8988T (cell line): Measurements from ENCODE around the gene OTX2.

ENCODE experiments used
- DNase-seq: peaks from one replicate; pipeline ENCODE4 v3.0.0; 2011

The OTX2 gene

DNA sequence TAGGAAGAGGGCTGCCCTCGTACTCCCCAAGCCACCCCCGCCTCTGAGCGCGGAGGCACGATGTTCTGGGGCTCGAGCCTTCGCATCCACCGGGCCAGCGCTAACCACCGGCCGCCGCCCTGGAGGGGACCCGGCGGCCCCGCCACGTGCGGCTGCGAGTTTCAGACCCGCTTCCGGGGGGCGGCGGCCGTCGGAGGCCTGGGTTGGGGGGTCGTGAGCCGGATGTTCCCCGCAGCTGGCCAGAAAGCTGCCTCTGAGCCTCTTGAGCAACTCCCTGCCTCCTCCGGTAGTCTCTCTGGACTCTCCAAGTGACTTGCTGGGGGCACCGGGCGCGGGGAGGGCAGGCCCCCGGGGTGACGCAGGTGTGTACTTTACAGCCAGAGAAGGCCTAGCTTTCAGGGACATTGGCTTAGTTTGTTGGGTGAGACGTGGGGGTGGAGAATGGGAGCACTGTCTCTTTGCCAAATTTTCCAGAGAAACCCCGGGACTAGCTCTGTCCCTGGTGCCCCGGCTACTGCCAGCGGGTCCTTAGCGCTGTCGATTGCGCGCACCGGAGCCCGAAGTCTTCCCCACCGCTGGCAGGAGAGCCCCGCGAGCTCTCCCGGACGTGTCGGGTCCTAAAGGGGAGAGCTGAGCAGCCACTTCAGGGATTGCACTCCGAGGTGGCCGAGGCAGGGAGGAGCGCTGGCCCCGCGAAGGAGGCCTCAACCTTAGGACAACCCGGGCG lies 15.6 kb downstream of the OTX2 start:
- DNase-seq, result no peak

DNA sequence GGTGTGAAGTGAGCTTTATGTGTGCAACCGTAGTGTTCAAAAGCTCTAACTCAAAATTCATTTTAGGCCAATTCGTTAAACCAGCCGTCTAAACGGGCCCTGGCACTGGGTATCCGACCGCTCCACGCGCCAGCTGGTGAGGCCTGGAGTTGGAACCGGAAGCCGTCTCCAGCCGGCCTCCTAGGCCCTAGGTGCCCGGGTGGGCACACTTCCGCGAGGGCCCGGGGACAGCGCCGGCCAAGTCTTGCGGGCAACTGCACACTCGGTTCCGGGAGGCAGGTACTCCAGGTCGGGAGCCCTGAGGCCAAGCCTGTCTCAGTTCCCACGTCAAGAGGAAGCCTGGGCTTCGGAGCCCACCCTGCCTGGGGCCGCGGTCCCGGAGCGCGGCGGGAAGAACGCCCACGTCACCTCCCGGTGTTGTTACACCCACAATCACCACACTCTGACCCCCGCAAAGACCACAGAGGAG lies 16.2 kb downstream of the OTX2 start:
- DNase-seq, result no peak

GRCh38 chr14:56789955-56790354 lies 20.3 kb downstream of the OTX2 start:
- no peak for DNase-seq

- DNase-seq, result no peak
Observed at GRCh38 chr14:56787530-56787929, 22.7 kb downstream of the OTX2 start.

DNA sequence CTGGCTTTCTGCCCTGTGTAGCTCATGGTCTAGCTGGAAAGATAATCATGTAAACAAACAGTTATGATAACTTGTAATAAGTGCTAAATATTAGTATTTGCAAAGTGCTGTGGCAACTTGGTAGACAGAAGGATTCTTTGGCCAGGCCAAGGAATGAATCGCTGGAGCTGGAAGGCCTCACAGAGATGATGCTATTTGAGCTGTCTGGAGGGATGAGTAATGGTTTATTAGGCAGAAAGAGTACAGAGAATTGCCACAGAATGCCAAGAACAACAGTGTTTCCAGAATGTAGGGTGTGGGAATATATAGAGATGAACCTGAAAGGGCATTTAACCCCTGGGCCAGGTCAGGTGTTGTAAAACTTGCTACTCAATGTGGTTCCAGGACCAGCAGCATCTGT lies 27.6 kb downstream of the OTX2 start:
- no peak for DNase-seq

DNA sequence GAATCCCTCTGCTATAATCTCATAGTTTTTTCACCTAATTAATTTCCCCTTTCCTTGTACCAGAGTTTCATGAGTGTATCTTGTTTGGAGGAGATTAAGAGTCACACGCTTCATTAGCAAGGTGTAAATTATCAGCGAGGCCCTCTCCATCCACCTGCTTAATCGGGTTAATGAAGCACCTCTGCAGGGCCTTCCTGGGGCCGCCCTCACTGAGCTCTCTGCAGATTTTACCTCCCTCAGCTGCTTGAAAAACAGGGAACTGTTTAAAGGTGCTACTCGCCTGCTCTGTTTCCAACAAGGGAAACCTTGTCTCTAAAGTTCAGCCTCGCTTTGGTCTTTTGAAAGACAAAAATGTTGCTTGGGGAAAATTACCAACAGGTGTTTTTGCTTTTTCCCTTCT lies 35.8 kb downstream of the OTX2 start:
- DNase-seq, result no peak

DNA sequence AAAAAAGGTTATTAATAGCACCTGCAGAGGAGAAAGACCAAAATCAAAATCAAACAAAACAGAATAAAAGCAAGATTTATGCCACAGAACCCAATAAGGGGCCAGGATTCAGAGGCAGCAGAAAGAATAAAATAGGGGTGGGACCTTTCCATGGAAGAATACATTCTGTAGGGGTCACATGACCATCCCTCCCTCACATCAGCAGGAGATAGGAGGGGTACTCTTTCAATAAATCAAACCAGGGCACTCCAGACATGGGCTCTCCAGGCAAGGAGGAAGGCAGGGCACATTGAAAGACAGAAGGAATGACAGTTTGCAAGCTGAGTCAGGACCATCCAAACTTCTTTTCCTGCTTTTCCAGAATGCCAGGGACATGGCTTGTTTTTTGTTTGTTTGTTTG lies 39.8 kb downstream of the OTX2 start:
- no peak for DNase-seq

DNA sequence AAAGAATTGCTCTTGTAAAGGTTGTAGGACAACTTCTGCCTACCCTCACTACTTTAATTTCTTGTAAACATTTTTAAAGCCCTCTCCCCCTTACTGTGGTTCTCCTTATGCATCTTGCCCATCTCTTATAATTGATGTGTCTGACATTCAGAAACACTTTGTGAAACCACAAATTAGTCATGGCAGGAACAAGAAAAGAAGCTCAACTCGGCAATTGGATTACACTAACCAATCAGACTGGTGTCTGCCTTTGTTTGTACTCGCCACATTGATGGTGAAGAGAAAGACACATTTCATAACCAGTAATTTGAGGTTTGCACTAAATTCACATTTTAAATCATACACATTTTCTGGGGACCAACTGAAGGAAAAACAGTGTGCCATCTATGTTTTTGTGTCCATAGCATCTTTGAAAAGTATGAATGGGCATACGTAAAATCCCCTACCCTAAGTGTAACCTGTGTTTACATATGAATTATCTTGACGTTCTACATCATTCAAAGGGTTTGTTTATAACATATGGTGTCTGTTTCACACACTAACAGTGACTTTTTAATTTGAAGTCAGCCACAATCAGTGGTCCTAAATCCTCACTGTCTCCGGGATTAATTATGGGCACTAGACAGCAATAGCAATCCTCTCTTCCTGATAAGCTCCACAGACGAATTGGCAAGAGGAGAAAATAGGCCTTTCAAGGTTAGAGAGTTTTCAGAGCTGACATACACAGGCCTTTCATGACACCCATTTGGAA lies 49.9 kb downstream of the OTX2 start:
- no peak for DNase-seq

GRCh38 chr14:56759633-56760032 lies 50.6 kb downstream of the OTX2 start:
- no peak for DNase-seq

GRCh38 chr14:56759094-56759493 lies 51.2 kb downstream of the OTX2 start:
- DNase-seq, result no peak

DNA sequence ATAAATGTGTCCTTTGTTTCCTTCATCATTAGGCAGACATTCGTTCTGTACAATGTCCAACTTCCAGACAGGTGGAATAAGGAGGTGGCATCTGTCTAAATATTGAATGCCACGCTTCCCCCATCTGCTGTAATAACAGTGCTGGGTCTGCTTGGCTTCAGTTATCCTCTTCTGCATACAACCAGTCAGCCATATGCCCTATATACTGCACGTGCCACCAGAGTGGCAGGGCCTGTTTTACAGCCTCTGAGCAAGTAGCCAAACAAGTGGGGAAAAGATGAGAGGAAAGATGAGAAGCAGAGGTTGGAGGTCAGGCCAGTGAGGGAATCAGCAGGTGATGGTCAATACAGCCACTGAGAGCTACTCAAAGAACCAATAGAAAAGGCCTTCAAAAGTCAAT lies 55.4 kb downstream of the OTX2 start:
- no peak for DNase-seq

- no peak for DNase-seq
Observed at GRCh38 chr14:56753396-56753795, 56.9 kb downstream of the OTX2 start.

DNA sequence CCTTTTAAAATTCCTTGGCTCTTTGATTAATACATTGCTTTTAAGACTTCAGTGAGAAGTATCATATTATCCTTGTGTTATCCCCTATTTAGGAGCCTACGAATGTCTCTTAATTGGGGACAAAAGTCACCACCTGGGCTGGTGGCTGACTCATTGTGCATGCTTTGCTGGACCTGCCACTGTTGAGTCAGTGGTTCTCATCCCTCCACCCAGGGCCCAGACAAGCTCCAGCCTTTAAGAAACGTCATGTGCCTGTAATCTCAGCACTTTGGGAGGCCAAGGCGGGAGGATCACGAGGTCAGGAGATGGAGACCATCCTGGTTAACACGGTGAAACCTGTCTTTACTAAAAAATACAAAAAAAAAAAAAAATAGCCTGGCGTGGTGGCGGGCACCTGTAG lies 57.9 kb downstream of the OTX2 start:
- no peak for DNase-seq

- no peak for DNase-seq
Observed at GRCh38 chr14:56751471-56751870, 58.8 kb downstream of the OTX2 start.
